Hepatocyte (in vitro differentiated cells): Measurements from ENCODE around the gene ADGRL1.

Experiments used
- EZH2 ChIP-seq: fragments of 200-600 bp; sonication (generic); IDR thresholded peaks from 2 replicates; pipeline ENCODE4 v1.6.1; 2016; ENCODE audit warnings: antibody characterized with exemption, mild to moderate bottlenecking, borderline replicate concordance
- TF ChIP-seq, protein P1 (sequence below): fragments of 200-600 bp; sonication (generic); IDR thresholded peaks from 2 replicates; pipeline ENCODE4 v1.5.1; 2016; ENCODE audit warnings: antibody characterized with exemption, mild to moderate bottlenecking; ENCODE audit not compliant: poor library complexity

GRCh38 chr19:14102102-14102696, 103.8 kb downstream of the ADGRL1 start:
- TF ChIP-seq, protein P1, sequence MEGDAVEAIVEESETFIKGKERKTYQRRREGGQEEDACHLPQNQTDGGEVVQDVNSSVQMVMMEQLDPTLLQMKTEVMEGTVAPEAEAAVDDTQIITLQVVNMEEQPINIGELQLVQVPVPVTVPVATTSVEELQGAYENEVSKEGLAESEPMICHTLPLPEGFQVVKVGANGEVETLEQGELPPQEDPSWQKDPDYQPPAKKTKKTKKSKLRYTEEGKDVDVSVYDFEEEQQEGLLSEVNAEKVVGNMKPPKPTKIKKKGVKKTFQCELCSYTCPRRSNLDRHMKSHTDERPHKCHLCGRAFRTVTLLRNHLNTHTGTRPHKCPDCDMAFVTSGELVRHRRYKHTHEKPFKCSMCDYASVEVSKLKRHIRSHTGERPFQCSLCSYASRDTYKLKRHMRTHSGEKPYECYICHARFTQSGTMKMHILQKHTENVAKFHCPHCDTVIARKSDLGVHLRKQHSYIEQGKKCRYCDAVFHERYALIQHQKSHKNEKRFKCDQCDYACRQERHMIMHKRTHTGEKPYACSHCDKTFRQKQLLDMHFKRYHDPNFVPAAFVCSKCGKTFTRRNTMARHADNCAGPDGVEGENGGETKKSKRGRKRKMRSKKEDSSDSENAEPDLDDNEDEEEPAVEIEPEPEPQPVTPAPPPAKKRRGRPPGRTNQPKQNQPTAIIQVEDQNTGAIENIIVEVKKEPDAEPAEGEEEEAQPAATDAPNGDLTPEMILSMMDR = no peak
- no peak for TF ChIP-seq EZH2
